Measurements from ENCODE around the gene AGPAT4.

Gene AGPAT4

DNA sequence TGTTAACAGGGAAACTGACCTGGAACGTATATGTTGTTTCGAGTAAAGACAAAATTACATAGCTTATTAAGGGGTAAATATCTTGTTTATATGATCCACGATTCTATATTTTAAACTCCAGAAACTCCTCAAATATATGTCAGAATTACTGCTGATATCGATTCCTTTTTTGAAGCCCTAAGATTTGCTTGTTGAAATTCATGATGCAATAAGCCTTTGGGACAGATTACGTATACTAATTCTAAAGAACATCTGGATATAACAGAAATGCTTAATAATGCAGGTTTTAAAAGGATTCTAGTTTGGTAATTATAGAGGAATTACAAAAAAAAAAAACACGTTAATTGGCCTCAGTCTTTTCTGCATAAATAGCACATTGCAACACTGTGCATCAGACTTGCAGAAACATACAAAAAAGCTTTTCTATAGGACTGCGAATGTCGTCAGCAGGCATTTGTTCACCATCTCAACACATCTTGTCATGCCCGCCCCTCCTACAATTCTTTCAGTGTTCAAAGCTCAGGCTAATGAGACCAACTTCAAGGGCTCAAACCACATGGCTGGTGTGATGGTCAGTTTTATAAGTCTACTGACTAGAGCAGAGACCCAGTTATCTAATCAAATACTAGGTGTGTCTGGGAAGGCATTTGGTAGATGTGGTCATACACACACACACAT lies 74.9 kb downstream of the AGPAT4 start:
- DNase-seq (ENCODE audit: low read depth): no peak
- no peak overlapping the region for H3K4me3 ChIP-seq (ENCODE audit: low read length)
- TF ChIP-seq, protein P1, sequence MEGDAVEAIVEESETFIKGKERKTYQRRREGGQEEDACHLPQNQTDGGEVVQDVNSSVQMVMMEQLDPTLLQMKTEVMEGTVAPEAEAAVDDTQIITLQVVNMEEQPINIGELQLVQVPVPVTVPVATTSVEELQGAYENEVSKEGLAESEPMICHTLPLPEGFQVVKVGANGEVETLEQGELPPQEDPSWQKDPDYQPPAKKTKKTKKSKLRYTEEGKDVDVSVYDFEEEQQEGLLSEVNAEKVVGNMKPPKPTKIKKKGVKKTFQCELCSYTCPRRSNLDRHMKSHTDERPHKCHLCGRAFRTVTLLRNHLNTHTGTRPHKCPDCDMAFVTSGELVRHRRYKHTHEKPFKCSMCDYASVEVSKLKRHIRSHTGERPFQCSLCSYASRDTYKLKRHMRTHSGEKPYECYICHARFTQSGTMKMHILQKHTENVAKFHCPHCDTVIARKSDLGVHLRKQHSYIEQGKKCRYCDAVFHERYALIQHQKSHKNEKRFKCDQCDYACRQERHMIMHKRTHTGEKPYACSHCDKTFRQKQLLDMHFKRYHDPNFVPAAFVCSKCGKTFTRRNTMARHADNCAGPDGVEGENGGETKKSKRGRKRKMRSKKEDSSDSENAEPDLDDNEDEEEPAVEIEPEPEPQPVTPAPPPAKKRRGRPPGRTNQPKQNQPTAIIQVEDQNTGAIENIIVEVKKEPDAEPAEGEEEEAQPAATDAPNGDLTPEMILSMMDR (conservative IDR thresholded peaks at IDR 0.05; ENCODE audit: low read length): no peak

DNA sequence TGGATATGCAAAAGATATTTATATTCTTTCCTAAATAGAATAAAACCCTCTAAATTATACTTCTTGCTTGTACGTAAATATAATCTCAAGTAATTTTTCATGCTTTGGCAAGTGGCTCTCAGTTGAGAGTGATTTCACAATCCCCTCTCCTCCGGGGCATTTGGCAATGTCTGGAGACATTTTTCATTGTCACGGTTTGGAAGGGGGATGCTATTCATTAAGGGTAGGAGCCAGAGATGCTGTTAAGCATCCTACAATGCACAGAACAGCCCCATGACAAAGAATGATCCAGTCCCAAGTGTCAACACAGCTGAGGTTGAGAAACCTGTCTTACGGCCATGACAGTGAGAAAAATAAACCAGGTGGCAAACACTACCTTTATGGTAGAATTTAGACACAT lies 75.7 kb downstream of the AGPAT4 start:
- DNase-seq (ENCODE audit: low read depth): peak; percentile 67
- no peak overlapping the region for H3K4me3 ChIP-seq (ENCODE audit: low read length)
- TF ChIP-seq, protein P1 (conservative IDR thresholded peaks at IDR 0.05; ENCODE audit: low read length): no peak

DNA sequence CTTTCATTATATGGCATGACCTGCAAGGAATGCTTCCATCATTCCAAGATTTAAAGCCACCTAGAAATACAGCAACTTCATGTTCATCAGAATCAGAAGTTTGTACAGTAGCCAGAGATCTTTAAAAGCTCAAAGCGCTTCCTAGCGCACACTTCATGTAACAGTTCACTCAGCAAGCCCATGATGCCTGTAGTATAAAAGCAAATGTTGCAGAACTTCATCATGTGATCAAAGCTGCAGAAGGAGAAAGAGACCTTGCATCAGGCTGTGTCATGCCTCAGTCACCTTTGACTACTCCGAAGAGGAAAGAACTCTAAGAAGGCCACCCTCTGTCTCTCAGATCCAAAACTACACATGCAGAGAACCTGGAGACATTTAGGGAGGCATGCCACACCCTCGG lies 78.5 kb downstream of the AGPAT4 start:
- H3K4me3 ChIP-seq (ENCODE audit: low read length): no peak overlapping the region
- DNase-seq (ENCODE audit: low read depth): no peak
- TF ChIP-seq, protein P1 (conservative IDR thresholded peaks at IDR 0.05; ENCODE audit: low read length): no peak

DNA sequence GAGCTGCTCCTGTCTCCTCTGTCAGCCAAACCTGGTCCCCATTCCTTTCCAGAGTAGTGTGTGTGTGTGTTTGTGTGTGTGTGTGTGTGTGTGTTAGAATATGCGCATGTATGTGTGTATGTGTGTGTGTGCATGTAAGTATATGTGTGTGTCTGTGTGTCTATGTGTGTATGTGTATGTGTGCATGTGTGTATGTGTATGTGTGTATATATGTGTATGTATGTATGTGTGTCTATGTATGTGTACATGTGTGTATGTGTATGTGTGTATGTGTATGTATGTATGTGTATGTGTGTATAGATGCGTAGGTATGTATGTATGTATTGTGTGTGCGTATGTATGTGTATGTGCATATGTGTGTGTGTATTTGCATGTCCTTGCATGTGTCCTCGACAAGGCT lies 79.5 kb downstream of the AGPAT4 start:
- no peak overlapping the region for H3K4me3 ChIP-seq (ENCODE audit: low read length)
- no peak for DNase-seq (ENCODE audit: low read depth)
- TF ChIP-seq, protein P1 (conservative IDR thresholded peaks at IDR 0.05; ENCODE audit: low read length): no peak

DNA sequence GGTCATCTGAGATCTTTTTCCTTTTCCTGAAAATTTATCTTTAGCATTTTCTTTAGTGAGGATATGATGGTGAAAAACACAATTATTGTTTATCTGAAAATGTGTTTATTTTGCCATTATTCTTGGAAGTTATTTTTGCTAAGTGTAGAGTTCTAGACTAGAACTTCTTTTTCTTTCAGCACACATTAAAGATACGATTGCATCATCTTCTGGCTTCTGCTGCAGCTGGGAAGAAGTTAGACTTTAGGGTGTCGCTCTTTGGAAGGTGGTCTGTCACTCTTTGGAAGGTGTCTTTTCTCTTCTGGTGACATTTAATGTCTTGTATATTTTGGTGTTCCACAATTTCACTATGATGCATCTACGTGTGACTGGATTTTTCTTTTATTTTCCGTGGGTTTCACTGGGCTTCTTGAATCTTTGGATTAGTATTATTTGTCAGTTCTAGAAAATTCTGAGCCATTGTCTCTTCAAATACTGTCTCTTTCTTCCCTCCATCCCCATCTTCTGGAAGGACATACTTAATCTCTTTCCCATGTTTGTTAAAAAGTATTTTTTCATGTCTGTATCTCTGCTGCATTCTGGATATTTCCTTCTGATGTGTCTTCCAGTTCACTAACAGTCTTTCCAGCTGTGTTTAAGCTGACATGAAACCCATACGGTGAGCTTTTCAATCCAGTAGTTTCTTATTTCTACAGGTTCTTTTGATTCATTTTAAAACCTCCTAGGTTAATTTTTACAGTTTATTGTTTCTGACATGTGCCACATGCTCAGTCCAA lies 81.0 kb downstream of the AGPAT4 start:
- TF ChIP-seq, protein P1 (conservative IDR thresholded peaks at IDR 0.05; ENCODE audit: low read length): no peak
- no peak for DNase-seq (ENCODE audit: low read depth)
- H3K4me3 ChIP-seq (ENCODE audit: low read length): no peak overlapping the region

DNA sequence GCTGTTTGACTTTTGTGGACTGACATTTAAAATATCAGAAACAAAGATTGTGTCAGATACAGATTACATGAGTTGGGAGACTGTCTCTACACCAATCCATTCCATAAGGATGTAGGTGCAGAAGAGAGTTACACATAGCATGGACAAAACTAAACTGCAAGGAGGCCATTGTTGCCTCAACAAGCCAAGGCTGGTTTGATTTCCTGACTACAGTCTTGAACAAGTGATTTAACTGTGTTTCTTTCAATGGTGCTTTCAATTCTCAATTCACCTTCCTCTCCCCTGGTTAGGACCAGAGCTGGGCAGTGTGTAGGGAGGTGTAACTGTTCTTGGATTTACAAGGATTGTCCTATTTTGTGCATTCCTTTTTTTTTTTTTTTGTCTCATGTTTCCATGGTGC lies 82.2 kb downstream of the AGPAT4 start:
- H3K4me3 ChIP-seq (ENCODE audit: low read length): no peak overlapping the region
- DNase-seq (ENCODE audit: low read depth): no peak
- TF ChIP-seq, protein P1 (conservative IDR thresholded peaks at IDR 0.05; ENCODE audit: low read length): no peak

DNA sequence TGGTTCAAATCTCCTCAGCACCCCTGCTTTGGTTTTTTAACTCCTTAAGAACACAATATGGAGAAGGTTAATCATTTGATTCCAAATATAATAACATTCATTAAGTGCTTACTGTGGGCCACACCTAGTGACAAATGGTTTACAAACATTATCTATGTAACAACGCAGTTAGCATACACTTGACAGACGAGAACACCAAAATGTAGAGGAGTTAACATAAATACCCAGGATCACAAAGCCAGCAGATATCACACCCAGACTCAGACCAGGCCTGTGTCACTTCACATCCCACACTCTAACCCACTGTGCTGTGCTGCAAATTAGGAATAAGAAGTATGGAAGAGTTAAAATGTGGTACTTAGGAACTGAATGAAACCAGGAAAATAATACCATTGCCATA lies 82.9 kb downstream of the AGPAT4 start:
- TF ChIP-seq, protein P1 (conservative IDR thresholded peaks at IDR 0.05; ENCODE audit: low read length): no peak
- H3K4me3 ChIP-seq (ENCODE audit: low read length): no peak overlapping the region
- no peak for DNase-seq (ENCODE audit: low read depth)
